Measurements from ENCODE around the gene LEMD1.
A peak's percentile ranks its signal among the peaks of the same experiment; 100 is the strongest.

Gene LEMD1

GRCh38 chr1:205346956-205347574, 74.8 kb downstream of the LEMD1 start:
- no peak overlapping the region for H3K4me3 ChIP-seq (ENCODE audit: low read depth, low read length)
- DNase-seq (ENCODE audit: low read depth) = no peak
- no peak for TF ChIP-seq CTCF (conservative IDR thresholded peaks at IDR 0.05; ENCODE audit: low read depth, low read length)

GRCh38 chr1:205345761-205346160, 76.1 kb downstream of the LEMD1 start:
- no peak for DNase-seq (ENCODE audit: low read depth)
- no peak for TF ChIP-seq CTCF (conservative IDR thresholded peaks at IDR 0.05; ENCODE audit: low read depth, low read length)

DNA sequence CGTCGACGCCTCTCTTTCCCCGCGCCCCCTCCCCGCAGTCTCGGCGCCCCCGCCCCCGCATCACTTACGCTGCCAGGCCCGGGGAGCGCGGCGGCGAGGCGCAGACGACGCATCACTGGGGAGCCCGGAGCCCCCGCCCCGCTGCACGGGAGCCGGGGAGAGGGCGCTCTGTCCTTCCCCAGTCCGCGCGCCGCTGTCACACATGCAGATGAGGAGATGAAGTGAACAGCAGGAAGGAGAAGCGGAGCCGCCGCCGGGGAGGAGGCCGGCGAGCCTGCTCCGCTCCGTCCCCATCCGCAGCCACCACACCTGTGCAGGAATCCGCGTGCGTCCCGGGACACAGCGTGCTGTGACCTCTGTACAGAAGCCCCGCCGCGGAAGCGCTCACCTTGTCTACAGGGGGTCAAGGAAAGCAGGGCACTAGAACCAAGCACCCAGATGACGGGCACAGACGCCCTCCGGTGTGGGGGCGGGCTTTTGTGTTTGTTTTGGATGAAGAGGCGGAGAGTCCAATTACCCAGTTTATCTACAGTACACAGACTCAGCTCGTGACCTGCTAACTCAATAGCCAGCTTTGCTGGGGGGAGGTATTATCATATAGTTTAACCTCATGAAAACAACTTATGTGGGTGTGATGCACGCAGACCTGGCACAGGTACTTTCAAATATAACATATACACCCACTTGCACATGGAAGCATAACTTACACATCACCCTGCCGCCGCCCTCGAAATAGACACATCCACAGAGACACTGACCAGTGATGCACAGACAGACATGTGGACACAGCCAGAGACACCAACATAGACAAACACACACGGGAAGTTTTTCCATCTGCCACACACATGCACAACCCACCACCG, 77.6 kb downstream of the LEMD1 start:
- TF ChIP-seq CTCF (conservative IDR thresholded peaks at IDR 0.05; ENCODE audit: low read depth, low read length) = no peak
- no peak for DNase-seq (ENCODE audit: low read depth)
- H3K4me3 ChIP-seq (ENCODE audit: low read depth, low read length) = peak overlapping the region; percentile 20

More at GRCh38 chr1:205345761-205346160, 76.1 kb downstream of the LEMD1 start:
- no peak overlapping the region for H3K4me3 ChIP-seq (ENCODE audit: low read depth, low read length)

DNA sequence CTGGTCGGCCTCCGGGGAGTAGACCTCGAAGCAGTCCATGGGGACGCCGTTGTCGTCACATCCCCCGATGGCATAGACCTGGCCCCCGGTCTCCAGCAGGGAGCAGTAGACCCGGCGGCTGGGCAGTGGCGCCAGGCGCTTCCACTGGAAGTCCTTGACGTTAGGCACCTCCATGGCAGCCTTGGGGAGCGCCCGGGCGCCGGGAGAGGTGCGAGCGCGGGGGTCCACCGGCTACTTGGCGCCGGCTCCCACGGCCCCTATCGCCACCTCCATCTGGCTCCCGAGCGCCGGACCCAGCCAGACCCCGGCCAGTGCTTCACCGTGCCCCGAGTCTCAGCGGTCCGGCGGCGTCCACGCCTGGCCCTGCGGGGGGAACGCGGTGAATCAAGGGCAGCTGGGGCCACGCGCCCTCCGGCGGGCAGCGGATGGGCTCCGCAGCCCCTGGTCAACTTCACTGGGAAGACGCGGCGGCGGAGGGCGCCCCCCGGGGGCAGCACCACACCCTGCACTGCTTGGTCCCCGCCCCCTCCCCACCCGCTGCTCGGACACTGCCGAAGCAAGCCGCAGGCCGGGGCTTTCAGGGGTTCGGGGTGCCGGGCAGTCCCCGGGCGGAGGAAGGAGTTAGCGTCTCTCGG, 78.3 kb downstream of the LEMD1 start:
- peak overlapping the region; percentile 20 for H3K4me3 ChIP-seq (ENCODE audit: low read depth, low read length)
- peak; percentile 30 for TF ChIP-seq CTCF (conservative IDR thresholded peaks at IDR 0.05; ENCODE audit: low read depth, low read length)
- no peak for DNase-seq (ENCODE audit: low read depth)

DNA sequence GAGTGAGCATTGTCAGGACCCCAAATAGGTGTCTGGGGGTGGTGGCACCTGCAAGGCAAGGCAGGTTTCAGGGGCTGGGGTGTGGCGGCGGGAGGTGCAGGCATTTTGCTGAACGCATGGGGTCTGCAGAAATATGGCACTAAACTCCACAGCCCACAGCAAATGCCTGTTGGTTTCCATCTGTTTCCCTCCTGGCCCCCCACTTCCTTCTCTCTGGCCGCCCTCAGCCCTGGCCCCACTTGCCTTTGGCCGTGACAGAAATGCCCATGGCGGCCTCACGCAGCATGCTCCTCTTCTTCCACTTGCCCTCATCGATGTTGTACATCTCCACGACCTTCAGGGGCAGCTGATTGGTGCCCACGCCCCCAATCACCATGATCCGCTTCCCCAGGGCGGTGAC, 78.9 kb downstream of the LEMD1 start:
- no peak for DNase-seq (ENCODE audit: low read depth)
- no peak overlapping the region for H3K4me3 ChIP-seq (ENCODE audit: low read depth, low read length)
- TF ChIP-seq CTCF (conservative IDR thresholded peaks at IDR 0.05; ENCODE audit: low read depth, low read length) = no peak

DNA sequence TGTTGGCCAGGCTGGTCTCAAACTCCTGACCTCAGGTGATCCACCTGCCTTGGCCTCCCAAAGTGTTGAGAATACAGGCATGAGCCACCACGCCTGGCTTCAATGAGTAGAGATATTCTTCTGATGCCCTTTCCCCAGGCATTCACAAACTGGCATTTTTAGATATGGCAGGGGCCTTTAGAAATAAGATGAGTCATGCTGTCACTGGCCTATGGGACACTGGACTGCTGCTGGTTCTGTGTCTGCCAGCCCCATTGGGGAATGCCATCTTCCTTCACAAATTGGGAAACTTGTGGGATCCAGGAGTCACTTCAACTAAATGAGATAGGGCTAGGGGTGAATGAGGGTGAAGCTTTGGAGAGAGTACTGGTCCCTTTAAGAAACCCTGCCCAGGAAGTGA, 81.2 kb downstream of the LEMD1 start:
- DNase-seq (ENCODE audit: low read depth) = no peak
- H3K4me3 ChIP-seq (ENCODE audit: low read depth, low read length) = no peak overlapping the region
- no peak for TF ChIP-seq CTCF (conservative IDR thresholded peaks at IDR 0.05; ENCODE audit: low read depth, low read length)

Data from choroid plexus epithelial cell (primary cell).